ENCODE measurements around the gene EFNB1. TPM values are rescaled to one million over a fixed set of nuclear protein-coding genes. Genes with fewer than 3 reads are reported as not detected.
A peak's percentile ranks its signal among the peaks of the same experiment; 100 is the strongest.

The EFNB1 gene
- total and polyA plus RNA-seq, 2 of the 4 experiments (the other 2 are of a cell fraction) = 17.9 to 26.8 TPM

DNA sequence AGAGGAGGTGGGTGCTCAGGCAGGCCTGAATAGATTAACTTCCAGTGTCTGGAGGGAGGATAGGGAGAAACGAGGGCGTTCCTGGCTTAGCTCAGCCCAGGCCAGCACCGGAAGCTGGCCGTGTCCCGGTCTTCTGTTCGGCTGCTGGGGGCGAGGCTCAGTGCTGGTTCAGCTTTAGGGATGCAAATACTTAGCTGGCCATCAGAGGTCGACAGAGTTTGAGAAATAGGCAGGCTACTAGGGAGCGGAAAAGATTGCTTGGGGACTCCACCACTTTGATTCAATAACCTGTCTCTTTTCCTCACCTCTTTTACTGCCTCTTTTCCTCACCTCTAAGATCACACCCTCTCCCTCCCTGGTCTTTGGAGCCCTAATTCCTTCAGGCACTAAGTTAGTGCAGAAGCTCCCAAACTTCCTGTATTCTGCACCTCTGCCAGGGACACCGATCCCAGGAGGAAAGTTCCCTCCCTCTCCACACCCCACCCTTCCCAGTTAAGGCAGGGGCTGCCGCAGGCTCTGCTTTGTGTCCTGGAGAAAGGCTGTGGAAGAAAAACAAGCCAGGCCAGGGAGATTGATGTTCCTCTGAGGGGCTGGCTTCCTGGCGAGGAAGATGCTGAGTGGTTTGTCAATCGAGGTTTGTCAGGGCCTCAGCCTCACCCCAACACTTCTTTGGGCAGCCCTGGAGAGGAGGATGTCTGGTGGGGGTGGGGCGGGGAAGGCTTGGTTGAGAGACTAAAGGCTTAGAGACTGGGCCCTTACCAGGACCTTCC is 6.0 kb upstream of the EFNB1 start:
- no peak overlapping the region for H2BK20ac ChIP-seq (ENCODE audit: low read depth, low read length)
- no peaks in the 10 kb centered on the region for H4K20me1 ChIP-seq (ENCODE audit: insufficient read depth, low read length)
- ChIA-PET POLR2A (ENCODE audit: unreplicated experiment) (no interaction called here), CTCF (interaction anchor here (0.7 to 1.2 kb wide), 6 partner anchors 271 to 565 kb away, joined by 3 to 7 read pairs (median 5); no protein-coding TSS in a partner anchor)
- no peak overlapping the region for H3K4me2 ChIP-seq (ENCODE audit: low read depth, low read length)
- no peak overlapping the region for H4K8ac ChIP-seq (ENCODE audit: low read depth in 2 of 2, low read length in 2 of 2)
- H3K23ac ChIP-seq (ENCODE audit: low read depth, low read length) = no peak overlapping the region
- H3K4me3 ChIP-seq (ENCODE audit: insufficient read depth, low read depth, low read length) = no peak overlapping the region
- in situ Hi-C loops (cut with MboI; ENCODE audit: low sequenced_read_pairs) (loop anchor here (5.0 to 10.0 kb wide), 2 partner anchors 459 to 562 kb away; no protein-coding TSS in a partner anchor), intact Hi-C loops (cut with micrococcal nuclease) (loop anchor here (1.0 to 5.0 kb wide), 4 partner anchors 463 to 1274 kb away; partner anchors contain the start of gene EDA), dilution Hi-C loops (cut with HindIII; ENCODE audit: low sequenced_read_pairs, unreplicated experiment) (no loop called here)
- H4K5ac ChIP-seq (ENCODE audit: low read depth, low read length) = no peak overlapping the region
- no peak overlapping the region for H2BK5ac ChIP-seq (ENCODE audit: low read depth, low read length, poor library complexity, severe bottlenecking)
- no peak overlapping the region for H4K91ac ChIP-seq (ENCODE audit: insufficient read depth, low read depth, low read length)
- no peak overlapping the region for H2BK120ac ChIP-seq (ENCODE audit: low read depth, low read length)
- DNase-seq = peak; percentile 47
- H3K9me3 ChIP-seq (ENCODE audit: control insufficient read depth, insufficient read depth, low read length) = no peaks in the 10 kb centered on the region
- H3K14ac ChIP-seq (replicated peaks; ENCODE audit: low read depth, low read length) = no peak overlapping the region
- no peak overlapping the region for H3K27ac ChIP-seq (ENCODE audit: insufficient read depth, low read length)
- peak overlapping the region; percentile 58 for H2AFZ ChIP-seq (replicated peaks; ENCODE audit: low read length, poor library complexity)
- no peaks in the 10 kb centered on the region for H3K9me1 ChIP-seq (ENCODE audit: insufficient read depth, low read length)
- no CpG with 5 or more reads among the region's 14 CpGs for WGBS, 2 experiments (ENCODE audit: extremely low coverage in 2 of 2, insufficient read length in 1 of 2)
- H3K56ac ChIP-seq (ENCODE audit: extremely low read depth, insufficient read depth, low read length) = no peak overlapping the region
- no peak overlapping the region for H3K18ac ChIP-seq (ENCODE audit: low read depth, low read length)
- H3K27me3 ChIP-seq (ENCODE audit: control insufficient read depth, insufficient read depth, low read length) = peaks cover 35% of the 10 kb centered on the region
- no peaks in the 10 kb centered on the region for H3K79me1 ChIP-seq (ENCODE audit: low read depth in 1 of 2, low read length in 2 of 2)
- BruUV-seq (replicated peaks) = no TSS peak
- no peak overlapping the region for H2BK15ac ChIP-seq (ENCODE audit: low read depth, low read length)
- TF ChIP-seq, protein P1, sequence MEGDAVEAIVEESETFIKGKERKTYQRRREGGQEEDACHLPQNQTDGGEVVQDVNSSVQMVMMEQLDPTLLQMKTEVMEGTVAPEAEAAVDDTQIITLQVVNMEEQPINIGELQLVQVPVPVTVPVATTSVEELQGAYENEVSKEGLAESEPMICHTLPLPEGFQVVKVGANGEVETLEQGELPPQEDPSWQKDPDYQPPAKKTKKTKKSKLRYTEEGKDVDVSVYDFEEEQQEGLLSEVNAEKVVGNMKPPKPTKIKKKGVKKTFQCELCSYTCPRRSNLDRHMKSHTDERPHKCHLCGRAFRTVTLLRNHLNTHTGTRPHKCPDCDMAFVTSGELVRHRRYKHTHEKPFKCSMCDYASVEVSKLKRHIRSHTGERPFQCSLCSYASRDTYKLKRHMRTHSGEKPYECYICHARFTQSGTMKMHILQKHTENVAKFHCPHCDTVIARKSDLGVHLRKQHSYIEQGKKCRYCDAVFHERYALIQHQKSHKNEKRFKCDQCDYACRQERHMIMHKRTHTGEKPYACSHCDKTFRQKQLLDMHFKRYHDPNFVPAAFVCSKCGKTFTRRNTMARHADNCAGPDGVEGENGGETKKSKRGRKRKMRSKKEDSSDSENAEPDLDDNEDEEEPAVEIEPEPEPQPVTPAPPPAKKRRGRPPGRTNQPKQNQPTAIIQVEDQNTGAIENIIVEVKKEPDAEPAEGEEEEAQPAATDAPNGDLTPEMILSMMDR (conservative IDR thresholded peaks at IDR 0.05; ENCODE audit: low read depth, low read length) = peak; percentile 74
- peak; percentile 81 for TF ChIP-seq RAD21 (IDR thresholded peaks at IDR 0.05; ENCODE audit: low read length)
- no peak for TF ChIP-seq RCOR1 (IDR thresholded peaks at IDR 0.05; ENCODE audit: insufficient replicate concordance, low read length)
- no peak for TF ChIP-seq MXI1 (IDR thresholded peaks at IDR 0.05; ENCODE audit: borderline replicate concordance, low read depth, low read length)
- no peak for TF ChIP-seq NFE2L2 (IDR thresholded peaks at IDR 0.05; ENCODE audit: low read depth, low read length)
- peak; percentile 76 for TF ChIP-seq SMC3 (IDR thresholded peaks at IDR 0.05; ENCODE audit: low read depth, low read length)
- peak overlapping the region; percentile 23 for H2AK9ac ChIP-seq (replicated peaks; ENCODE audit: low read depth, low read length, poor library complexity)
- no peak overlapping the region for H3K4ac ChIP-seq (ENCODE audit: low read depth, low read length)
- no peaks in the 10 kb centered on the region for H3K4me1 ChIP-seq (ENCODE audit: control insufficient read depth, insufficient read depth, low read length)
- H2AK5ac ChIP-seq (ENCODE audit: low read depth, low read length) = no peak overlapping the region
- H3K36me3 ChIP-seq (ENCODE audit: control insufficient read depth, insufficient read depth, low read length) = no peaks in the 10 kb centered on the region
- peak; percentile 92 for ATAC-seq (ENCODE audit: low read depth)
- no peak overlapping the region for H3K9ac ChIP-seq (ENCODE audit: low read depth, low read length)
